Activated CD4-positive, alpha-beta memory T cell treated with anti-CD3 and anti-CD28 coated beads, Interleukin-2, amount 10 ng/mL, durations not matched to agents 7 days and 5 days (primary cell): ENCODE data around the gene NEXN. TPM values are rescaled to one million over a fixed set of nuclear protein-coding genes. Genes with fewer than 3 reads are reported as not detected.
"Not testable (repeated sequence)": the region's sequence is repeated elsewhere in the genome, so short reads cannot be mapped to it uniquely, and the experiment has no call there.

Experiments
- CTCF ChIA-PET: fragments of 350-600 bp; sonication (Branson Sonifier 250); formaldehyde crosslinking; loops from one replicate; lab custom pipeline; 2021; ENCODE audit warnings: antibody characterized with exemption, inconsistent platforms; lab: Charles Lee
- POLR2A ChIA-PET: fragments of 350-600 bp; sonication (Branson Sonifier 250); formaldehyde crosslinking; loops from one replicate; lab custom pipeline; 2021; ENCODE audit warnings: antibody characterized with exemption; lab: Charles Lee
- DNase-seq: peaks from one replicate; pipeline ENCODE4 v3.0.0-alpha.2; 2020
- H3K27ac Mint-ChIP-seq: one replicate; pipeline ENCODE4 v1.8.0; 2021; ENCODE audit warnings: mild to moderate bottlenecking, mixed read lengths
- H3K27me3 Mint-ChIP-seq: one replicate; pipeline ENCODE4 v1.8.0; 2021; ENCODE audit warnings: mixed read lengths
- H3K36me3 Mint-ChIP-seq: one replicate; pipeline ENCODE4 v1.8.0; 2021; ENCODE audit warnings: low read depth, mixed read lengths
- H3K4me1 Mint-ChIP-seq: one replicate; pipeline ENCODE4 v1.8.0; 2021; ENCODE audit warnings: mixed read lengths
- H3K4me3 Mint-ChIP-seq: one replicate; pipeline ENCODE4 v1.8.0; 2021; ENCODE audit warnings: mild to moderate bottlenecking, mixed read lengths
- H3K9me3 Mint-ChIP-seq: one replicate; pipeline ENCODE4 v1.8.0; 2021; ENCODE audit warnings: mixed read lengths
- total RNA-seq, 2 experiments: library from RNA; stranded (reverse); gene quantifications; one replicate each; pipeline ENCODE4 v1.2.3, GENCODE V29; 2021

NEXN gene
- total RNA-seq, 2 experiments from 2014 or later, result 0.95 to 1.1 TPM

DNA sequence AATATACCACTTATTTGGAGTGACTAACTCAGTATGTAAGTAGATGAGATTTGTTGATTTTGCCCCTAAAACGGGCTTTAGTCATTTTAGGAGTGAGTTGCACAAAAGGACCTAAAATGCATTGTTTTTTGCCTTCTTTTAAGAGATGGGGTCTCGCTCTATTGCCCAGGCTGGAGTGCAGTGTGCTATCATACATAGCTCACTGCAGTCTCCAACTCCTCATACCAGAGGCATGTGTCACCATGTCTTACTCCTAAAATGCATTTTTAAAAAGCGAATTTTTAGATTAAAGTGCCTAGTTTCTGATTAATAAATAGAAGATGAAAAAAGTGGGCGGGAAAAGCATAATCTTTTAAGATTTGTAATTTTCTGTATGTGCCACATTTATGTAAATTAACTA is 11.5 kb upstream of the NEXN start:
- Mint-ChIP-seq H3K27me3 (no peaks in the 10 kb centered on the region), H3K9me3 (no peaks in the 10 kb centered on the region), H3K36me3 (peaks cover 9% of the 10 kb centered on the region), H3K4me3 (no peak overlapping the region), H3K27ac (no peak overlapping the region), H3K4me1 (no peaks in the 10 kb centered on the region)
- ChIA-PET POLR2A (no interaction called here), CTCF (no interaction called here)
- no peak for DNase-seq

DNA sequence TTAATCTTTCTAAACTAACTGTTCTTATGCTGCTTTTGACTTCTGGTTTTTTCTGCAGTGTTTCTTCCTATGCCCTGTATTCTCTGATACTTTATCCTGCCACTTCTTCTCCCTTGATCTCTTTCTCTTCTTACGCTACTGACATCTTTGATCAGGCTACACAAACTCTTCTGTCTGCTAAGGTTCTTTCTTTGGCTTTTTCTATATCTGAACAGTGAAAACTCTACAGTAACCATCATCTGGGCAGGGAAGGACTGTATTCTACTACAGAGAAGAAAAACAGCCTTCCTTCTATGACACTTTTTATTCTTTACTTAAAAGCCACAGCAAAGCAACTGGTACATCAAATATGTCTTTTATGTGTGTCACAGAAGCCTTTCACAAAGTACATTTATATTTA is 7.4 kb upstream of the NEXN start:
- Mint-ChIP-seq H3K36me3 (peaks cover 2% of the 10 kb centered on the region), H3K4me1 (no peaks in the 10 kb centered on the region), H3K27me3 (no peaks in the 10 kb centered on the region), H3K27ac (no peak overlapping the region), H3K4me3 (no peak overlapping the region), H3K9me3 (no peaks in the 10 kb centered on the region)
- no peak for DNase-seq
- CTCF ChIA-PET, result no interaction called here
- POLR2A ChIA-PET, result no interaction called here

DNA sequence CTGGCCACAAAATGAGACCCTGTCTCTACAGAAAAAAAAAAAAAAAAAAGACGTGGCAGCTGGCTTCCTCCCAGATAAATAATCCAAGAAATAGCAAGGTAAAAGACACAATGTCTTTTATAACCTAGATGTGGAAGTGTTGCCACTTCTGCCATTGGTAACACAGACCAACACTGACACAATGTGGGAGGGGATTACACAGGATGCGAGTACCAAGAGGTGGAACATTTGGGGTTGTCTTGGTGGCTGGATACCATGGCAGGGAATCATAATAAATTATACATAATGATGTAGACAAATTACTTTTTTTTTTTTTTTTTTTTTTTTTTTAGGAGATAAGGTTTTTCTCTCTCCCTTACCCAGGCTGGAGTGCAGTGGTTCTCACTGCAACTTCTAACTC is 6.0 kb upstream of the NEXN start:
- Mint-ChIP-seq H3K36me3 (peaks cover 2% of the 10 kb centered on the region), H3K4me3 (no peak overlapping the region), H3K4me1 (no peaks in the 10 kb centered on the region), H3K27ac (no peak overlapping the region), H3K27me3 (peaks cover under 1% of the 10 kb centered on the region), H3K9me3 (no peaks in the 10 kb centered on the region)
- POLR2A ChIA-PET, result no interaction called here
- no peak for DNase-seq
- CTCF ChIA-PET, result no interaction called here

DNA sequence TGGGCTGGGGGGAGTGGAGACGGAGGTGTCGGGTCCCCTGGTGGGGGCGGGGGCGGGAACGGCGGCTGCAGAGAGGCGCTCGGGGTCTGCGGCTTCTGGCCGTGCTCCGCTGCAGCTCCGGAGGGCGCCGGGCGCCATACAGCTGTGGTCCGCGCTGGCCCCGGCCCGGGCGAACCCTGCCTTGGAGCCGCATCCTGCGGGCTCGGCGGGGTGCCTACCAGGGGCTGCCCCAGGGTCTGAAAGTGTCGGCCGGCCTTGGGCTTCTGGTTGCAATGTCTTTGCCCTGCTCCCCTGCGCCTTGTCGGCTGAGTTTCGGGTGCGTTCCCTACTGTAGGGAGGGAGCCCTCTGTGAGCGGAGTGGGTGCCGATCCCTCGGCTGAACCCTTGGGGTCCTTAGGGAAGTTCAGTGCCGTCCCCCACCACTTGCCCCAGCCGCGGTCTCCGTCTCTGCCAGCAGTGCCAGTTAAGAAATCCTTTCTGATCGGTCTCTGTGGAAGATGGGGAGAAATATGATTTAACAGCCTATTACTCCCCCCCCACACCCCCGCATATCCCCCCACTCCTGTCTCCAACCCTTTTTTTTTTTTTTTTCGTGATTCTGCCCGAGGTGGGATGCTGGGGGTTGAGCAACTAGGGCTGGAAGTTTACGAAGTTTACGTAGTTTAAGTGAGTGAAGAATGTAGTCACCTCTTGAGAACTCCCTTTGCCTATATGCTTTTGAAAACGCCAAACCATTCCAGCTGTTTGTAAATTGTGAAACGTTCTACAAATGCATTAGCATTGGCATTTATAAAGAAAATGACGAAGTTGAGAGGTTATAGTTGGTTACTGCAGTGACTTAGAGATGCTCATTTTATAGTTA is 588 bp downstream of the NEXN start:
- Mint-ChIP-seq H3K4me3 (peak overlapping the region; percentile 14), H3K27me3 (peaks cover 14% of the 10 kb centered on the region), H3K36me3 (no peaks in the 10 kb centered on the region), H3K9me3 (no peaks in the 10 kb centered on the region), H3K4me1 (peaks cover 6% of the 10 kb centered on the region), H3K27ac (no peak overlapping the region)
- DNase-seq, result no peak
- ChIA-PET CTCF (no interaction called here), POLR2A (interaction anchor here (0.6 kb wide), 1 partner anchor 208 kb away, joined by 3 read pairs; no protein-coding TSS in a partner anchor)

DNA sequence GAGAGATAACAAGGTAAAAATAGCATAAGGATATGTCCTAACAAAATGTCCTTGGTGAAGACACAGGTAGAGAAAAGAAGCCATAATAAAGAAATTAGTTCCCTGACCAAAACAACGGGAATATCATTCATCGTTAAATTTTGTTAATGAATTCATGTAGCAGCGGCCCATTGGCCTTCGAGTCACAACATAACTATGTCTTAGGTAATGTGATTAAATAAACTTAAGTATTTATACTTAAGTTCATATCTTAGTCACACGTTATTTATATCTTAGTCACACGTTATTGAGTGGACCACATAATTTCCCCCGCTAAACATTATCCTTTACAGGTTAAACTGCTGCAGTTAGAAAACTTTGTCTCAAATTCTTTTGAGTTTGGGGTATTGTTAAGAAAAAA is 1.2 kb downstream of the NEXN start:
- POLR2A ChIA-PET, result no interaction called here
- Mint-ChIP-seq H3K4me3 (no peak overlapping the region), H3K36me3 (no peaks in the 10 kb centered on the region), H3K9me3 (no peaks in the 10 kb centered on the region), H3K4me1 (peaks cover 6% of the 10 kb centered on the region), H3K27ac (no peak overlapping the region), H3K27me3 (peaks cover 14% of the 10 kb centered on the region)
- no peak for DNase-seq
- CTCF ChIA-PET, result no interaction called here

DNA sequence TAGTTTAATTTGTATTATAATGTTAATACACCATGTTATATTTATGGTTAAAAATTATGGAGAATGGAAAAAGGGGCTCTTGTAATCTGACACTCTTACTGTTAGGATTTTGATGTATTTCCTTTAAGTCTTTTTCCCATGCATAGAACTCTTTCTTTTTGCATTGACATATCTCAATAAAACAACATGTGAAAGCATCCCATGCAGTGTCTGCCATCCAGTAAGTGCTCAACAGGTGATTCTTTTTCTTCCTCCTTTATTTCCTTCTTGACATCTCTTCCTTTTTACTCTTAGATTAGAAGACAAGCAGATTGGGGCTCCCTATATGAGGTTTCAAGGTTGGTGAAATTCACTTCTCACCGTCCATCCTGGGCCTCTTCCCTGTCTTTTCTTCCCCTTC is 2.8 kb downstream of the NEXN start:
- POLR2A ChIA-PET, result no interaction called here
- Mint-ChIP-seq H3K27ac (no peak overlapping the region), H3K27me3 (peaks cover 14% of the 10 kb centered on the region), H3K36me3 (no peaks in the 10 kb centered on the region), H3K4me3 (no peak overlapping the region), H3K4me1 (peaks cover 6% of the 10 kb centered on the region), H3K9me3 (no peaks in the 10 kb centered on the region)
- CTCF ChIA-PET, result no interaction called here
- DNase-seq, result no peak

DNA sequence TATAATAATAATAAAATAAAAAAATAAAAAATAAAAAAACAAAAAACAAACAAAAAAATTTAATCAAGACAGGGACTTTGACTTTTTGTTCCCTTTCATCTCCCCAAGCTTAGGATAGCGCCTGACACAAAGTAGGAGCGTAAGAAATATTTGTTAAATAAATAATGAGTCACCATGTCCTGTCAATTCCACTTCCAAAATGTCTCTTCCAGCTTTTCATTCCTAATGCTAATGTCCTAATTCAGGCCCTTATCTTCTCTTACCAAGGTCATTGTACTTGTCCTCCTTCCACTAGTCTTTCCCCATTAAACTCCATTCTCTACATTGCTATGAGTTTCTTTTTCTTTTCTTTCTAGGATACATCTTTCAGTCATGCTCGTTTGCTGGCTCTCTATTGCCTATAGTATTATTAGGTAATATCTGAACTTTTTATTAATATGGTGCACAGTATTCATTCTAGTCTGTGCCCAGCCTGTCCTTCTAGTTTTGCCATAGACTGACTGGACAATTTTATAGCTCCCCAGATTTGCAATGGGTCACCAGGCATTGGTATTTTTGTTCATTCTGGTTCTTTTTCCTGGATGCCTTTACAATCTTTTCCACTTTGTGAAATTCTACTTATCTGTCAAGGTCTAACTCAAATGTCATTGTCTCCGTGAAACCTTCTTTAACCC is 11.4 kb downstream of the NEXN start:
- no peak overlapping the region for H3K27ac Mint-ChIP-seq
- H3K4me1 Mint-ChIP-seq, result no peaks in the 10 kb centered on the region
- CTCF ChIA-PET, result interaction anchor here (0.7 to 1.0 kb wide), 2 partner anchors 74 to 313 kb away, joined by 3 to 4 read pairs; no protein-coding TSS in a partner anchor
- no peak overlapping the region for H3K4me3 Mint-ChIP-seq
- POLR2A ChIA-PET, result no interaction called here
- no peak for DNase-seq
- H3K9me3 Mint-ChIP-seq, result no peaks in the 10 kb centered on the region
- no peaks in the 10 kb centered on the region for H3K36me3 Mint-ChIP-seq
- H3K27me3 Mint-ChIP-seq, result peaks cover 2% of the 10 kb centered on the region

DNA sequence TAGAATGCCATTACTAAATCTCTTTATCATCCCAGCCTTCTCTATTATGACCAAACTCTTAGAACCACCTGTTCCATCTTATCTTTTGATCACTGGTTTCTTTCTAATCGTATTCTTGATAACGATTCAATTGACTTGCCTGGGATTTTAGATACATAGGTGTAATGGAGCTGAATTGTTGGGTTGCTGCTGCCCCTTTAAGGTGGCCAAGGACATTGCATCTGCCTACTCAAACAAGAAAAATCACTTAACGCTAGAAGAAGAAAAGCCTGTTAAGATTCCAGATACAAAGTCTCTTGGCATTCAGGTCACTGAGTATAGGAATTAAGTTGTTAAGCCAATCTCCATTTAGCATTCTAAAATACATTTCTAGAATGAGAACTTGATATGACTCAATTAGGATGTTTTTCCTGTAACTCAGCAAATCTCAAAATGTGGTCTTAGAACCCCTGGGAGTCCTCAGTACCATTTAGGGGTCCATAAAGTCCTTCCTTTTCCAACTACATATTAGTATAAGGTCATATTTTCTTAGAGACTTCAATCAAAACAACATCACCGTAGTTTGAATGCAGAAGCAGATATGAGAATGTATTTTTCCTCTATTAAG is 12.4 kb downstream of the NEXN start:
- no peak overlapping the region for H3K4me3 Mint-ChIP-seq
- no peak for DNase-seq
- H3K9me3 Mint-ChIP-seq, result no peaks in the 10 kb centered on the region
- no peaks in the 10 kb centered on the region for H3K4me1 Mint-ChIP-seq
- POLR2A ChIA-PET, result no interaction called here
- H3K27me3 Mint-ChIP-seq, result peaks cover 2% of the 10 kb centered on the region
- no peak overlapping the region for H3K27ac Mint-ChIP-seq
- no peaks in the 10 kb centered on the region for H3K36me3 Mint-ChIP-seq
- CTCF ChIA-PET, result interaction anchor here (0.6 to 1.0 kb wide), 3 partner anchors 20 to 368 kb away, joined by 3 to 4 read pairs (median 3); no protein-coding TSS in a partner anchor

DNA sequence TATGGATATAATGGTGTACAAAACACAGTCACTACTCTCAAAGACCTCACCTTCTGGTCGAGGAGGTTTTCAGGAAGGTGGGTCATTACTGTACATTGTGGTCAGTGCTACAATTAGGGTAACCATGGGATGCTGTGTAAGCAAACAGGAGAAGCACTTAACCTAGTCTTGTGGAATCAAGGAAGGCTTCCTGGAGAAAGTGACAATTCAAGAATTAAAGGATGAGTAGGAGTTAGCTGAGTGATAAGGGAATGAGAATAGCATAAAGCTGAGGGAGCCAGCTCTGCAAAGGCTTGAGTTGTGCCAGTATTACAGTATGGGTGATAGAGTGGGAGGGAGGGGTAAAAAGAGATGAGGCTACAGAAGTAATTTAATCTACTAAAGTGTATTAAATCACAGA is 17.2 kb downstream of the NEXN start:
- Mint-ChIP-seq H3K36me3 (no peaks in the 10 kb centered on the region), H3K27me3 (no peaks in the 10 kb centered on the region), H3K4me3 (no peak overlapping the region), H3K9me3 (no peaks in the 10 kb centered on the region), H3K27ac (no peak overlapping the region), H3K4me1 (no peaks in the 10 kb centered on the region)
- ChIA-PET POLR2A (no interaction called here), CTCF (no interaction called here)
- no peak for DNase-seq

DNA sequence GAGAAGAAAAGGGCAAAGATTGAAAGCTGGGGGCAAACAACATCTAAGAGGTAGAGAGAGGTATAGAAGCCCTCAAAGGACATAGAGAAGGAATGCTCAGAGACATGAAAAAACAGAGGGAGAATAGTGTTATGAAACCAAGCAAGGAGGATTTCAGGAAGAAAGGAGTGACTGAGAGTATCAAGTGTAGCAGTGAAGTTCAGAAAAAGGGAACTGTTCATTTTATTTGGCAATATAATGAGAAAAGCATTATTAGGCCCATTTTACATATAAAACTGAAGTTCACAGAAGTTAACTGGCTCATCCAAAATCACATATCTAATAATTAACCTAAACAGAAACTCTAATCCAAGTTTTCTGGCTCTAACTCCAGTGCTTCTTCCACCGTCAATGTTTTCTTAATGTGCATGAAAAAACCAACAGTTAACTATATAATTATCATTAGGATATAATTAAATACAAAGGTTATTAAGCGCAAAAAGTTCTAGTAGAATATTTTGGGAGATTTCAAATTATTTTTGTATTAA is 17.7 kb downstream of the NEXN start:
- DNase-seq, result no peak
- Mint-ChIP-seq H3K4me1 (no peaks in the 10 kb centered on the region), H3K4me3 (no peak overlapping the region), H3K36me3 (no peaks in the 10 kb centered on the region), H3K27me3 (no peaks in the 10 kb centered on the region), H3K9me3 (no peaks in the 10 kb centered on the region), H3K27ac (no peak overlapping the region)
- CTCF ChIA-PET, result no interaction called here
- POLR2A ChIA-PET, result no interaction called here

DNA sequence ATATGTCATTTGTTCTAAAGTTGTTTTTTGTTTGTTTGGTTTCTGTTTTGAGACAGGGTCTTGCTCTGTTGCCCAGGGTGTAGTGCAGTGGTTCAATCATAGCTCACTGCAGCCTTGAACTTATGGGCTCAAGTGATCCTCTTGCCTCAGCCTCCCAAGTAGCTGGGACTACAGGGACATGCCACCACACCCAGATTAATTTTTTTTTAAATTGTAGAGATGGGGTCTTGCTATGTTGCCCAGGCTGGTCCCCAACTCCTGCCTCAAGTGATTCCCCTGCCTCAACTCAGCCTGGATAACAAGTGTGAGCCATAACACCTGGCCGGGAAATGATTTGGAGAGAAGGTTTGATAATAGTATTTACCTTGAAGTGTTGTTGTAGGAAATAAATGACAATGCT is 18.2 kb downstream of the NEXN start:
- ChIA-PET CTCF (no interaction called here), POLR2A (no interaction called here)
- Mint-ChIP-seq H3K36me3 (no peaks in the 10 kb centered on the region), H3K9me3 (no peaks in the 10 kb centered on the region), H3K4me1 (no peaks in the 10 kb centered on the region), H3K4me3 (no peak overlapping the region), H3K27ac (no peak overlapping the region), H3K27me3 (no peaks in the 10 kb centered on the region)
- DNase-seq, result no peak

DNA sequence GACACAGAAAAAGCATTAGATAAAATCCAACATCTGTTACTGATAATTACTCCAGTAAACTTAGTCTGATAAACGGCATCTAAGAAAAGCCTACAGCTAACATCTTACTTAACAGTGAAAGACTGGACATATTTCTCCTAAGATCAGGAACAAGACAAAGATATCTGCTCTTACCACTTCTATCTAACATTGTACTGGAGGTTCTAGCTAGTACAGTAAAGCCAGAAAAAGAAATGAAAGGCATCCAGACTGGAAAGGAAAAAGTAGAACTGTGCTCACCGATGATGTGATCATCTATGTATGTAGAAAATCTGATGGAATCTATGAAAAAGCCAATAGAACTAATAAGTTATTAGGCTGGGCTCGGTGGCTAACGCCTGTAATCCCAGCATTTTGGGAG is 21.7 kb downstream of the NEXN start:
- DNase-seq, result no peak
- H3K27me3 Mint-ChIP-seq, result no peaks in the 10 kb centered on the region
- no peak overlapping the region for H3K4me3 Mint-ChIP-seq
- ChIA-PET POLR2A (no interaction called here), CTCF (no interaction called here)
- no peaks in the 10 kb centered on the region for H3K9me3 Mint-ChIP-seq
- no peak overlapping the region for H3K27ac Mint-ChIP-seq
- no peaks in the 10 kb centered on the region for H3K4me1 Mint-ChIP-seq
- no peaks in the 10 kb centered on the region for H3K36me3 Mint-ChIP-seq

DNA sequence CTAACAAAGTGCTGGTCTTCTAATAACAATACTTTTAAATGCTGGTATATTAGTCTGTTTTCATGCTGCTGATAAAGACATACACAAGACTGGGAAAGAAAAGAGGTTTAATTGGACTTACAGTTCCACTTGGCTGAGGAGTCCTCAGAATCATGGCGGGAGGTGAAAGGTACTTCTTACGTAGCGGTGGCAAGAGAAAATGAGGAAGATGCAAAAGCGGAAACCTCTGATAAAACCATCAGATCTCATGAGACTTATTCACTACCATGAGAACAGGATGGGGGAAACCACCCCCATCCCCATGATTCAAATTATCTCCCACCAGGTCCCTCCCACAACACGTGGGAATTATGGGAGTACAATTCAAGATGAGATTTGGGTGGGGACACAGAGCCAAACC is 30.5 kb downstream of the NEXN start:
- DNase-seq, H3K27ac Mint-ChIP-seq, H3K9me3 Mint-ChIP-seq, H3K27me3 Mint-ChIP-seq, H3K4me3 Mint-ChIP-seq, H3K4me1 Mint-ChIP-seq, CTCF ChIA-PET, POLR2A ChIA-PET, H3K36me3 Mint-ChIP-seq: not testable (repeated sequence)
